Transverse colon (tissue), 4 donors: ENCODE measurements around the gene WDR86.

Experiments used
- CTCF ChIP-seq, 5 experiments: fragments of 200-600 bp in 3 of 5; fragments of 450-650 bp in 2 of 5; sonication (generic) in 3 of 5; IDR thresholded peaks; 1 replicate in 2 of 5; 2 replicates in 3 of 5; pipeline ENCODE4 v1.5.1; 2016 to 2017; ENCODE audit warnings: antibody characterized with exemption in 5 of 5, inconsistent platforms in 3 of 5, mild to moderate bottlenecking in 2 of 5, moderate library complexity in 1 of 5
- EP300 ChIP-seq: sonication (generic); formaldehyde crosslinking; IDR thresholded peaks from one replicate; pipeline ENCODE4 v1.6.1; 2017; ENCODE audit warnings: antibody characterized with exemption, low read depth
- POLR2A ChIP-seq: fragments of 450-650 bp; IDR thresholded peaks from one replicate; pipeline ENCODE4 v1.6.1; 2016; ENCODE audit warnings: antibody characterized with exemption, mild to moderate bottlenecking, moderate library complexity
- POLR2AphosphoS5 ChIP-seq, 3 donors: sonication (generic); formaldehyde crosslinking; IDR thresholded peaks; one replicate each; pipeline ENCODE4 v1.6.1; 2016; ENCODE audit warnings: antibody characterized with exemption in 3 of 3

- TF ChIP-seq POLR2A: no peak
- TF ChIP-seq CTCF (IDR thresholded peaks at IDR 0.05): no peak
- TF ChIP-seq POLR2AphosphoS5 (IDR thresholded peaks at IDR 0.05): no peak
- no peak for TF ChIP-seq EP300
Measured at GRCh38 chr7:151389096-151389767, 20.6 kb downstream of the WDR86 start.
